SH-SY5Y (cell line): ENCODE data around the gene OMP.

ENCODE experiments used
- GATA2 ChIP-seq: IDR thresholded peaks from 2 replicates; pipeline ENCODE4 v1.6.1; 2011; ENCODE audit warnings: mild to moderate bottlenecking, low read depth, low read length
- GATA3 ChIP-seq: IDR thresholded peaks from 2 replicates; pipeline ENCODE4 v1.6.1; 2011; ENCODE audit warnings: low read depth, mild to moderate bottlenecking, low read length, moderate library complexity

OMP gene

DNA sequence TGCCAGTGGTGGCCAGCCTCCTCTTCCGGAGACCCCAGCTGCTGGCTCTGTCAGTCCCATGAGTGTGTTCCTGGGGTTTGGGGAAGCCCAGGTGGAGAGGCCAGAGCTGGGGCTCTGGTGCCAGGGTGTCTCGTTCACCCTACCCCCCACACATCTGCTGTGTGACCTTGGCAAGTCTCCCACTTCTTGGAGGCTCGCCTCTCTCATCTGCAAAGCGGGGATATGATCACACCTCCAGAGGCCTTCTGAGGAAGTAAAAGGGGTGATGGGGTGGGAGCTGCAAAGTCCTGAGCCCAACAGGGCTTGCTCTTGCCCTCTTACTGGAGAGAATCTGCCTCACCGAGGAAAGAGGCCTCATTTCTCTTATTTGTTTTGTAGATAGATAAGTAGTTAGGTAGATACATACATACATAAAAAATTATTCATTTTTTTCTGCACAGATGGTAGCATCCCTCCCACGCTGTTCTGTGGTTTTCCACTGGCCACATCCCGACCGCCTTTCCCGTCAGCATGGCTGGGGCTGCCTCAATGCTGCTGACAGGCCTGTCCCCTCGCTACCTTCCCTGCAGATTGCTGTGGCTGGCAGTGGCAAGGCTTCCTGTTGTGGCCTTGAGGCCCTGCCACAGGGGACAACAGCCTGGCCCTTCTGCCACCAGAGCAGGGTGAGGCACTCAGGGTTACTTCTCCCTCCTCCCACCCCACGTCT is 49.3 kb downstream of the OMP start:
- TF ChIP-seq GATA3 (no peak), GATA2 (no peak)

DNA sequence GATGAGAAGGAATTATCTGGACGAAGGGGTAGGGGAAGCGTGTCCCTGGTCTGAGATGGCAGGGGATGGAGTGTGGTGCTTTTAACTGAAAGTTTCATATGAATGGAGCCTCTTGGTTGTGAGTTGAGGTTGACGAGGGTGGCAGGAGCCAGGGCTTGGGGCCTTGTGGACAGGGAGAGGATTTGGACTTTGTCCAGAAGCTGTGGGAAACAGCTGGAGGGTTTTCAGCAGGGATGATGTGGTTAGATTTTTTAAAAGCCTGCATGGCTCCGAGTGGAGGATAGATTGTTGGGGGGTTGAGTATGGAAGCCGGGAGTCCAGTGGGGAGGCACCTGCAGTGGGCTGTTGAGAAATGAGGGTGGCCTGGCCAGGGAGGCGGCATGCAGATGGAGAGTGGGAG is 50.2 kb downstream of the OMP start:
- no peak for TF ChIP-seq GATA2
- no peak for TF ChIP-seq GATA3
